ENCODE measurements around the gene BCAM. TPM values are rescaled to one million over a fixed set of nuclear protein-coding genes. Genes with fewer than 3 reads are reported as not detected.
A peak's percentile ranks its signal among the peaks of the same experiment; 100 is the strongest.

Gene BCAM
- total and polyA plus RNA-seq, 10 of the 15 experiments (the other 5 are each of a cell fraction or from before 2014, with no cell fraction given): 0.10 to 0.64 TPM; not detected in 8

DNA sequence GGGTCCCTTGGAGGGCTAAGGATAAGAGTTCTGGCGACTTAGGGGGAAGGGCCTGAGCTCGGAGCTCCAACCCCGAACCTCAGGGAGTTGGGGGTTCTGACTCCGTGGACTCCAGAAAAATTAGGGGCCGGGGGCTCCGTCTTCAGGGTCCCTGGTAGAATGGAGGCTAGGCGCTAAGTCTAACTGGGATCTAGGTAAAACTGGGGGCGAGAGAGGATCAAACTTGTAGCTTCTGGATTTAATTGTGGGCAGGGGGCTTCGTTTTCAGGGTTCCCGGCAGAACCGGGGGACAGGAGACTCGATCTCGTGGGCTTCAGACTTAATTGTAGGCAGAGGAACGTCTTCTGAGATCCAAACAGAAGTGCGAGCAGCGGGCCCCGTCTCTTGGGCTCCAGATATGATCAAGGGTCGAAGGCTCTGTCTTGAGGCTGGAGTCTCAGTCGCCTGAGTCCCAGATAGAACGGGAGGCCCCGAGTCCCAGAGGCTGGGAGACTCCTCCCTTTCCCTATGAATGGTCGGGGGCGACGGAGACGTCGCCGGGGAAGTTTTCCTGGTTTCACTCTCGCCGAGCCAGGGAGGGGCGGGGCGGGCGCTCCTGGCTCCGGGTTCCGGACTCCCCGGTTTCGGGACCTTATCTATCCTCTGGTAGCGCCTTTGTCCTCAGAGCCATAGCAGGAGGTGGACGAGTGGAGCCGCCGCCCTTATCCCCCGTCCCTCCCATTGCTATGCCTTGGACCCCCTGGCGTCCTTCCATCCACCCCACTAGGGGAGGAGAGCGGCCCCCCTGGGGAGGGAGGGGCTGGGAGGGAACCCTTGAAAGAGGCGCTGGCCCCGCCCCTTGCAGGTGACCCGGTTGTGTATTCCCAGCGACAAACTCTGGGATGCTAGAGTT lies 38.5 kb downstream of the BCAM start:
- H3K4me2 ChIP-seq (ENCODE audit: control insufficient read depth, insufficient read depth): no peak overlapping the region
- ChIA-PET RAD21 (ENCODE audit: unreplicated experiment) (no interaction called here), SMC1A (ENCODE audit: uncharacterized antibody, unreplicated experiment) (interaction anchor here (1.4 kb wide), 1 partner anchor 76 kb away, joined by 5 read pairs; no protein-coding TSS in a partner anchor), CTCF (interaction anchor here (0.6 kb wide), 1 partner anchor 17 kb away, joined by 3 read pairs; no protein-coding TSS in a partner anchor), POLR2A (no interaction called here)
- H3K9me3 ChIP-seq (replicated peaks; ENCODE audit: control insufficient read depth, insufficient read depth, low read length): no peaks in the 10 kb centered on the region
- DNase-seq (ENCODE audit: low read depth, low spot score) (no peak), FAIRE-seq (no peak), ATAC-seq (no peak)
- H3K4me1 ChIP-seq (ENCODE audit: control insufficient read depth, insufficient read depth, low read length): peaks cover 8% of the 10 kb centered on the region
- 0 out of 2 replicates have a peak, but pooled peaks have one; percentile 30 for TF ChIP-seq EZH2 (IDR thresholded peaks at IDR 0.05; ENCODE audit: borderline replicate concordance, control insufficient read depth, low read depth, low read length)
- no peak for TF ChIP-seq SMC3 (IDR thresholded peaks at IDR 0.05; ENCODE audit: borderline replicate concordance, low read length)
- intact Hi-C loops (cut with micrococcal nuclease; ENCODE audit: unreplicated experiment) (loop anchor here (5.0 to 10.0 kb wide), 2 partner anchors 45 to 193 kb away; partner anchors contain the start of gene TOMM40), in situ Hi-C loops (cut with MboI) (no loop called here)
- no peak overlapping the region for H3K9ac ChIP-seq (ENCODE audit: control insufficient read depth, insufficient read depth, low read length)
- no peak overlapping the region for H2AFZ ChIP-seq (ENCODE audit: control insufficient read depth, low read depth, low read length)
- 8% methylated on average over 38 of the region's 47 CpGs for WGBS (ENCODE audit: insufficient coverage, insufficient replicate concordance, low lambda C conversion rate, missing lambda C conversion rate)
- H4K20me1 ChIP-seq (ENCODE audit: control insufficient read depth, insufficient read depth): no peaks in the 10 kb centered on the region
- H3K79me2 ChIP-seq (ENCODE audit: control insufficient read depth, insufficient read depth, low read length): no peaks in the 10 kb centered on the region
- no peaks in the 10 kb centered on the region for H3K36me3 ChIP-seq (ENCODE audit: control insufficient read depth in 2 of 2, insufficient read depth in 2 of 2, low read length in 1 of 2)
- 0 out of 2 replicates have a peak overlapping the region, but pooled peaks have one; percentile 11 for H3K4me3 ChIP-seq
- no TSS peak for BruUV-seq (replicated peaks)
- peaks cover 9 to 11% of the 10 kb centered on the region in 2 experiments for H3K27me3 ChIP-seq (replicated peaks in 1 of 2; ENCODE audit: control insufficient read depth in 2 of 2, insufficient read depth in 2 of 2, low read length in 1 of 2)
- H3K27ac ChIP-seq (ENCODE audit: control insufficient read depth, insufficient read depth): no peak overlapping the region

GRCh38 chr19:44848036-44848811 lies 39.3 kb downstream of the BCAM start:
- FAIRE-seq (no peak), DNase-seq (ENCODE audit: low read depth, low spot score) (no peak), ATAC-seq (no peak)
- Histone ChIP-seq H3K4me3 (no peak overlapping the region), H3K36me3 (ENCODE audit: control insufficient read depth in 2 of 2, insufficient read depth in 2 of 2, low read length in 1 of 2) (no peaks in the 10 kb centered on the region), H3K4me2 (ENCODE audit: control insufficient read depth, insufficient read depth) (no peak overlapping the region), H2AFZ (ENCODE audit: control insufficient read depth, low read depth, low read length) (no peak overlapping the region), H3K79me2 (ENCODE audit: control insufficient read depth, insufficient read depth, low read length) (no peaks in the 10 kb centered on the region), H4K20me1 (ENCODE audit: control insufficient read depth, insufficient read depth) (no peaks in the 10 kb centered on the region), H3K9ac (ENCODE audit: control insufficient read depth, insufficient read depth, low read length) (no peak overlapping the region), H3K4me1 (ENCODE audit: control insufficient read depth, insufficient read depth, low read length) (peaks cover 8% of the 10 kb centered on the region), H3K27ac (ENCODE audit: control insufficient read depth, insufficient read depth) (no peak overlapping the region), H3K9me3 (replicated peaks; ENCODE audit: control insufficient read depth, insufficient read depth, low read length) (no peaks in the 10 kb centered on the region), H3K27me3 (replicated peaks in 1 of 2; ENCODE audit: control insufficient read depth in 2 of 2, insufficient read depth in 2 of 2, low read length in 1 of 2) (peaks cover 9 to 11% of the 10 kb centered on the region in 2 experiments)
- in situ Hi-C loops (cut with MboI) (no loop called here), intact Hi-C loops (cut with micrococcal nuclease; ENCODE audit: unreplicated experiment) (loop anchor here (5.0 to 10.0 kb wide), 2 partner anchors 44 to 193 kb away; partner anchors contain the start of gene TOMM40)
- SMC1A ChIA-PET (ENCODE audit: uncharacterized antibody, unreplicated experiment): no interaction called here
- no TSS peak for BruUV-seq (replicated peaks)
- POLR2A ChIA-PET: no interaction called here
- RAD21 ChIA-PET (ENCODE audit: unreplicated experiment): no interaction called here
- 29% methylated on average over 16 of the region's 19 CpGs for WGBS (ENCODE audit: insufficient coverage, insufficient replicate concordance, low lambda C conversion rate, missing lambda C conversion rate)
- CTCF ChIA-PET: interaction anchor here (0.6 to 1.0 kb wide), 3 partner anchors 194 to 265 kb away, joined by 3 read pairs; no protein-coding TSS in a partner anchor
- no peak for TF ChIP-seq KAT2A (conservative IDR thresholded peaks at IDR 0.05; ENCODE audit: control insufficient read depth, low read depth, low read length)
- no peak for TF ChIP-seq MEF2B (IDR thresholded peaks at IDR 0.05; ENCODE audit: partially characterized antibody, poor library complexity, severe bottlenecking)
- TF ChIP-seq, protein P1, sequence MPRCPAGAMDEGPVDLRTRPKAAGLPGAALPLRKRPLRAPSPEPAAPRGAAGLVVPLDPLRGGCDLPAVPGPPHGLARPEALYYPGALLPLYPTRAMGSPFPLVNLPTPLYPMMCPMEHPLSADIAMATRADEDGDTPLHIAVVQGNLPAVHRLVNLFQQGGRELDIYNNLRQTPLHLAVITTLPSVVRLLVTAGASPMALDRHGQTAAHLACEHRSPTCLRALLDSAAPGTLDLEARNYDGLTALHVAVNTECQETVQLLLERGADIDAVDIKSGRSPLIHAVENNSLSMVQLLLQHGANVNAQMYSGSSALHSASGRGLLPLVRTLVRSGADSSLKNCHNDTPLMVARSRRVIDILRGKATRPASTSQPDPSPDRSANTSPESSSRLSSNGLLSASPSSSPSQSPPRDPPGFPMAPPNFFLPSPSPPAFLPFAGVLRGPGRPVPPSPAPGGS (IDR thresholded peaks at IDR 0.05; ENCODE audit: borderline replicate concordance, insufficient read depth, low read depth, low read length, poor library complexity, severe bottlenecking): no peak
- TF ChIP-seq TCF7 (IDR thresholded peaks at IDR 0.05; ENCODE audit: borderline replicate concordance): no peak
- TF ChIP-seq NRF1 (conservative IDR thresholded peaks at IDR 0.05; ENCODE audit: low read depth, low read length): no peak
- no peak for TF ChIP-seq POU2F2 (IDR thresholded peaks at IDR 0.05; ENCODE audit: borderline replicate concordance, low read depth, low read length)
- TF ChIP-seq SIN3A (IDR thresholded peaks at IDR 0.05; ENCODE audit: low read depth, low read length): no peak
- TF ChIP-seq PAX5 (IDR thresholded peaks at IDR 0.05; ENCODE audit: borderline replicate concordance, low read depth, low read length): no peak
- TF ChIP-seq, protein P2, sequence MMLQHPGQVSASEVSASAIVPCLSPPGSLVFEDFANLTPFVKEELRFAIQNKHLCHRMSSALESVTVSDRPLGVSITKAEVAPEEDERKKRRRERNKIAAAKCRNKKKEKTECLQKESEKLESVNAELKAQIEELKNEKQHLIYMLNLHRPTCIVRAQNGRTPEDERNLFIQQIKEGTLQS (IDR thresholded peaks at IDR 0.05; ENCODE audit: borderline replicate concordance, extremely low read depth, low read depth, low read length): no peak
